GM10847 (cell line): ENCODE measurements around the gene TXLNB.

ENCODE experiments used
- POLR2A ChIP-seq: IDR thresholded peaks from 2 replicates; pipeline ENCODE4 v1.6.1; 2011; ENCODE audit not compliant: insufficient read length; ENCODE audit errors: extremely low read depth

The TXLNB gene

GRCh38 chr6:139291813-139292619, at the start of gene TXLNB:
TXLNB (minus strand) TSS chr6:139291998; CDS start chr6:139288899, 3,099 bp downstream.
- TF ChIP-seq POLR2A, result peak; percentile 19

GRCh38 chr6:139341060-139341459, 49.3 kb upstream of the TXLNB start:
- no peak for TF ChIP-seq POLR2A

- no peak for TF ChIP-seq POLR2A
Measured at GRCh38 chr6:139338795-139339194, 47.0 kb upstream of the TXLNB start.

- no peak for TF ChIP-seq POLR2A
Measured at GRCh38 chr6:139337830-139338229, 46.0 kb upstream of the TXLNB start.

GRCh38 chr6:139337001-139337400, 45.2 kb upstream of the TXLNB start:
- no peak for TF ChIP-seq POLR2A

- no peak for TF ChIP-seq POLR2A
Measured at GRCh38 chr6:139336488-139336887, 44.7 kb upstream of the TXLNB start.

- TF ChIP-seq POLR2A, result no peak
Measured at GRCh38 chr6:139335447-139336210, 43.8 kb upstream of the TXLNB start.

GRCh38 chr6:139334806-139335446, 43.1 kb upstream of the TXLNB start:
- TF ChIP-seq POLR2A, result no peak

- TF ChIP-seq POLR2A, result no peak
Measured at GRCh38 chr6:139330826-139331500, 39.2 kb upstream of the TXLNB start.

- TF ChIP-seq POLR2A, result no peak
Measured at GRCh38 chr6:139330306-139330705, 38.5 kb upstream of the TXLNB start.

GRCh38 chr6:139329224-139329623, 37.4 kb upstream of the TXLNB start:
- TF ChIP-seq POLR2A, result no peak

- no peak for TF ChIP-seq POLR2A
Measured at GRCh38 chr6:139327038-139327437, 35.2 kb upstream of the TXLNB start.

GRCh38 chr6:139325686-139326085, 33.9 kb upstream of the TXLNB start:
- TF ChIP-seq POLR2A, result no peak

- TF ChIP-seq POLR2A, result no peak
Measured at GRCh38 chr6:139325125-139325524, 33.3 kb upstream of the TXLNB start.

- no peak for TF ChIP-seq POLR2A
Measured at GRCh38 chr6:139324301-139324555, 32.4 kb upstream of the TXLNB start.
